T-helper 9 cell (primary cell): ENCODE measurements around the gene SEMA4C.

Experiments
- DNase-seq: peaks from one replicate; pipeline ENCODE4 v3.0.0-alpha.2; 2020

Gene SEMA4C

DNA sequence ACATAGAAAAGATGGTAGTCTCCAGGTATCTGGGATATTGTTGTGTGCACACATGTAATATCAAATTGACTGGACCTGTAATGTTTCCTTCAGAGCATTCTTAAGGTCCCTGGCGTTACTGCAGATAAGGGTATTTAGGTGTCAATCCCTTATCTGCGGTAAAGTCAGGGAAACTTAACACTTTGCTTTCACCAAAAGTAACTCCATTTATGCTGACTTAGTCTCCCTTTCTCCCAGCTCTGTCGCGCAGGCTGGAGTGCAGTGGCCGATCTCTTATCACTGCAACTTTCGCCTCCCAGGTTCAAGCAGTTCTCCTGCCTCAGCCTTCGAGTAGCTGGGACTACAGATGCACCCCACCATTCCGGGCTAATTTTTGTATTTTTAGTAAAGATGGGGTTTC is 52.0 kb downstream of the SEMA4C start:
- DNase-seq: no peak

DNA sequence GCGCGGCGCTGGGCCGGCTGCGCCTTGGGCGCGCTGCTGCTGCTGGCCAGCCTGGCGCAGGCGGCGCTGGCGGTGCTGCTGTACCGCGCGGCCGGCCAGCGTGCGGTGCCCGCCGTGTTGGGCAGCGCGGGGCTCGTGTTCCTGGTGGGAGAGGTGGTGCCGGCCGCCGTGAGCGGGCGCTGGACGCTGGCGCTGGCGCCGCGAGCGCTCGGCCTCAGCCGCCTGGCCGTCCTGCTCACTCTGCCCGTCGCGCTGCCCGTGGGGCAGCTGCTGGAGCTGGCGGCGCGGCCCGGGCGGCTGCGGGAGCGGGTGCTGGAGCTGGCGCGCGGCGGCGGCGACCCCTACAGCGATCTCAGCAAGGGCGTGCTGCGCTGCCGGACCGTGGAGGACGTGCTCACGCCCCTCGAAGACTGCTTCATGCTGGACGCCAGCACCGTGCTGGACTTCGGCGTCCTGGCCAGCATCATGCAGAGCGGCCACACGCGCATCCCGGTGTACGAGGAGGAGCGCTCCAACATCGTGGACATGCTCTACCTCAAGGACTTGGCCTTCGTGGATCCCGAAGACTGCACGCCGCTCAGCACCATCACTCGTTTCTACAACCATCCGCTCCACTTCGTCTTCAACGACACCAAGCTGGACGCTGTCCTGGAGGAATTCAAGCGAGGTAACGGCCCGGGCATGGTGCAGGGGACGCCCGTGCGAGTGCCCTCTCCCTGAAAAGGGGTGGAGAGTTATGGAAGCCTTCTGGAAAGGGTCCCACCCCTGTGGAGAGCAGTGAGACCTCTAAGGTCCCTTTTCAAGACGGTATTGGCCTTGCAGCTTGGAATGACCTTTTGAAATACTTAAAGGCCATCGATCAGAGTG is 52.8 kb downstream of the SEMA4C start:
- no peak for DNase-seq

DNA sequence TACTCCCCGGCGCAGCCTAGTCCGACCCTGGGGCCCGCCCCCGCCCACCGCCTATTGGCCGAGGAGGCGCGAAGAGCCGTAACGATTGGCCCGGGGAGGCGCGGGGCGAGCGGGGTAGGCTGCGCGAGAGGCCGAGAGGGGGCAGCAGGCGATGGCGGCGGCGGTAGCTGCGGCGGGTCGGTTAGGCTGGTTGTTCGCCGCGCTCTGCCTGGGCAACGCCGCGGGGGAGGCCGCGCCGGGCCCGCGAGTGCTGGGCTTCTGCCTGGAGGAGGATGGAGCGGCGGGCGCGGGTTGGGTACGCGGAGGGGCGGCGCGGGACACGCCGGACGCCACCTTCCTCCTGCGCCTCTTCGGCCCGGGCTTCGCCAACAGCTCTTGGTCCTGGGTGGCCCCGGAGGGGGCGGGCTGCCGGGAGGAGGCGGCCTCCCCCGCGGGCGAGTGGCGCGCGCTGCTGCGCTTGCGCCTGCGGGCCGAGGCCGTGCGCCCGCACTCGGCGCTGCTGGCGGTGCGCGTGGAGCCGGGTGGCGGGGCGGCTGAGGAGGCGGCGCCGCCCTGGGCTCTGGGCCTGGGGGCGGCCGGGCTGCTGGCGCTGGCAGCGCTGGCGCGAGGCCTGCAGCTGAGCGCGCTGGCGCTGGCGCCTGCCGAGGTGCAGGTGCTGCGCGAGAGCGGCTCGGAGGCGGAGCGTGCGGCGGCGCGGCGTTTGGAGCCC is 53.6 kb downstream of the SEMA4C start, which contains the start of gene CNNM3:
Gene CNNM3, plus strand, starts transcription at position 142 of the 709 bp plus-strand sequence. Its CDS starts 10 bp downstream, at position 152.
- DNase-seq: peak; percentile 93

DNA sequence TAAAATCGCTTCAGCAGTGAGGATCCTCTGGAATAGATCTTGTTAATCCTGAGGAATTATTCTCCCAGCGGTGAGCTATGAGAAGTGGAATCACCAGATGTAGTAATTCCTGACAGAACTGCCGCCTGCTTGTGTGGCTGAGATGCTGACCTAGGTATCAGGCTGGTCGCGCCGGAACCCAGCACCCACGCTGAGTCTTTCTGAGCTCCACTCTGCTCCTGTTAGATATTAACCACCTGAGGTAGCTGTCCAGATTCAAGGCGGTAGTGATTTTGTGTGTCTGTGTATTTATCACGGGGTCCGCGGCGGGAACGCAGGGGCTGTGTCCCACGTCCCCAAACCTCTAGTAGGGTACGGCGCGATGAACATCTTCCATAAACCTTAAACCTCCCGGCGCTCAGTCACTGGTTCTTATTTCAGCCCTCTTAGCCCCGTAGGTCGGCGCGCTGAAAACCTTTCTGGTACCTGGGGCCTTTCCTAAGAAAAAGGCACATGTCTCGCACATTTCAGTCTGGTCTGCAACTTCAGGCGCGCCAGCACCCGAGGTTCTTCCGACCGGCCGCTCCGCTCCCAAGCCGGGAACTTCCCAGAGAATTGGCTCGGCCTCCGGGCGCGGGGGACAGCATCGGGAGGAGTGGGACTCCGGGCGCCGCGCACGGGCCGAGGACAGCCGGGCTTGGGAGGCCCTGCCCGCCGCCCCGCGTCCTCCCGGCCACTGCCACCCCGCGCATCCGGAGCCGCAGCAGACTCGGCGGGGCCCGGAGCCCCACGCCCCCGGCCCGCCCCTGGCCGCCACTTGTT is 54.4 kb downstream of the SEMA4C start:
- no peak for DNase-seq

DNA sequence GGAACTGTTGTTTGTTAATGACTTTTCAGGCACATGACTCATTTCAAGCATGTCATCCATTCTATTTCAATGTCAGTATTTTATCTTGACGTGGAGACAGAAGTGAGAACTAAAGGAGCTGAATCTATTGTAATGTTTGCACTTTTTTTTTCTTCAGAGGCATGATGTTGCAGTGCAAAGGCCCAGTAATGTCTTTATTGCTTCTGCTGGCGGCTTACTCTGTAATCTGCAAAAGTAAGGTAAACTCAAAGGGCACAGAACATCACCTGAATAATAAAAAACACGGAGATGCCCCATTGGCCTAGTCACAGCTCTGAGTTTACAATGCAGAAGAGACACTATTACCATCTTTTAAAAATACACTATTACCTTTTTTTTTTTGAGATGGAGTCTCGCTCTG is 56.2 kb downstream of the SEMA4C start:
- no peak for DNase-seq

DNA sequence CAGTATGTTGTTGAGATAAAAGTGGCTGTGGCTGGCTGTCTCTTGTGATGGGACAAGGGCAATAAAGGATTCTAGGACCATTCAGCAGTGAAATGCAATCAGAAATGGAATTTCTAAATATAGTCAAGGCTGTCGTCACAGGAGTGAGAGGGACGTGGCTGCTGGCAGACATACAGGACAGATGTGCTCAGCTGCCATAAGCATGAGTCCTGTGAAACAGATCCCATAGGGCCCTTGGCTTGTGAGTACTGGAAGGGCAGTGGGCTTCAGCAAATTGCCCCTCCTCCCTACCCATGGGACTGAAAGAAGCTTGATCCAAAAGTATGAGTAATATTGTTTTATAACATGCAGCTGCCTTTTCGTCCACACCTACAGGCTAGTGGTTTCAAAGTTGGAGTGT is 58.0 kb downstream of the SEMA4C start:
- no peak for DNase-seq

DNA sequence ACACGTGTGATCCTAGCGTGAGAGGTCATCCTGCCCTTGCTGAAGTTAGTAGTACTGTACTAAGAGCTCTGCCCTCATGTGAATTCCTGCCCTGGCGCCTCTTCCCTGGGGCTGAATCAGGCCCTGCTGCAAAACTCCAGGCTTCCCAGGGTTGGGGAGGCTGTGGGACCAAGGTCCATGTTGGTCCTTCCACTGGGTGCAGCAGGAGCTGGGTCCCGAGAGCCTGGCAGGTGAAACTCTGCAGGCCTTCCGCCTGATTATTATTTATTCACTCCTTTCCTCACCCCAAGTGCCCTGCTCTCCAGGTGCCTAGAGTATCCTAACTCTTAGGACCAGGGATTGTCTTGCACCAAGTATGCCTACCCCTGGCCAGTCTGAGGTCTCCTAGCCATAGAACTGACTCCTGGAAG is 59.1 kb downstream of the SEMA4C start:
- DNase-seq: no peak

DNA sequence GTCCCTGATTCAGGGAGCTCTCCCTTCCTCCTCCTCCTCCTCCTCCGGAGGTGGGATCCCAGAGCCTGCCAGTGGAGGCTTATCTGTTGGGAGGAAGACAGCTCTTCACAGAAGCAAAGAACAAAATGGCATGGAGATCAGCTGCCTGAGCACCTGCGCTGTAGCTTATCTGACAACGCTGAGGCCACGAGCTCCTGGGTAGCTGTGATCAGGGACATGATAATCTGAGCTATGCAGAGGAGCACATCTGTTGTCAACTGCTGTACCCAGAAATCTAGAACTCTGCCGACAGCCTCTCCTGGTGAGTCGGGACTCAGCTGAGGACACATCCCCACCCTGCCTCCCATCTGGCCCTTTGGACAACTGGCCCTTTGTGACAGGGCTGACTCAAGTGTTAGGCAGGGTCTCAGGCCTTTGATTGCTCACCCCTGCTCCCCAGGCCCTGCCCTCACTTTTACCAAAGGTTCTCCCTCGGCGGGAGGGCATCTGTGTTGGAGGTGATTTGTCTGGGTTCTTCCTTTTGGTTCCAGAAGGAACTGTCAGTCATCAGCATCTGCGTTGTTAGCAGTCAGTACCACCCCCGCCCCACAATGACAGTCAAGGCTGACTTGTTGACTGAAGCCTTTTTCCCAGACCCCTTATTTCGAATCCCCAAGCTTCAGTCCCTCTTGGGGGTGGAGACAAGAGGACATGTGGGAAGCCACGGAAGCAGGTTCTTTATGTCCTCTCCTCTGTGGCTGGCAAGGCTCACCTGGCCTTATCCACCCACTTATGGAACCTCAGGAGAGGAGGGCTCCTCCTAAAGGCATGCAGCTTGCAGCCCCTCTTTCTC is 59.7 kb downstream of the SEMA4C start:
- no peak for DNase-seq
